ENCODE results near the gene GOLGA7B.

GOLGA7B gene
- total RNA-seq: 20.0 to 26.2 reads per million in 2 donors

DNA sequence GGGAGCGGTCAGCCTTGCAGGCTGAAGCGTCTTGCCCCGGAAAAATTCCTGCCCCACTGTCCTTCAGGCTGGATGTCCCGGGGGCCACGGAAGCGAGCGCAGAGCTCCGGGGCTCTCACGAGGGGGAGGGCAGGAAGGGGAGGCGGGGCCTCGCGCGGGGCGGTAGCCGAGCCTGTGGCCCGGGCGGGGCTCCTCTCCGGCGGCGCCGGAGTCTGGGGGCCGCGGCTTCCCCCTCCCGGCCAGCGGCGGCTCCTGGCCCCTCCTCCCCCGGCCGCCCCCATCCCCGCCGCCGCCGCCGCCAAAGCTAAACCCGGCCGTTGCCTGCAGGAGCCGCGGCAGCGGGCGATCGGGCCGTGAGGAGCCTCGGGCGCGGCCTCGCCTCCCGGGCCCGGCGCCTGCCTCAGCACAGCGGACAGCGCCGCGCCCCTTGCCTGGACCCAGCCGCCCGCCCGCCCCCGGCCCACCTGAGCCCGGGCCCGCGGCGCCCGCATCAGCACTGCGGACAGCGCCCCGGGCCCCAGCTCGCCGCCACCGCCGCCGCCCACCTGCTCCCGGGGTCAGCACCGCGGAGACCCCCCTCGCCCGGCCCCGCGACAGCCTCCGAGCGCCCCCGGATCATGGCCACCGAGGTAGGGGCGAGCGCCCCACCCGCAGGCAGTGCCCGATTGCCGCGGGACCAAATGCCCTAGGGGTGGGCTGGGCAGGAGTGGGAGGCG is at the start of gene GOLGA7B:
Gene GOLGA7B (plus strand): TSS at position 157 of the 716 bp plus-strand sequence. CDS start 461 bp downstream, at position 618.
- DNase-seq: peak; percentile 52

DNA sequence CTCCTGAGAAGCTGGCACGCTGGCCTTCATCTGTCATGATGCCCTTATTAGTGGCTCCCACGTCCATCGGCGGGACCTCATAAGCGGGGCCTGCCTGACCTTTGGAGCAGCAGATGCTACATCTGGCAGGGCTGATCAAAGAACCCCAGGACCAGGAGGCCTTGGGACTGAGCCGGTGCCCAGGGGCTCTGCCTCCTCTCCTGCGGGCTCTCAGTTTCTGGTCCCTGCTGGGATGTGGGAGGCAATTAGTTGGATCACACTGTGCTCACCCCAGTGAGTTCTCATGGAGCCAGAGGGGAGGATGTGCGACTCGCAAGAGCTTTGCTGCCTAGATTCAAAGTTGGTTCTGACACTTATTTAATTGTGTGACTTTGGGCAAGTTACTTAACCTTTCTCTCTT is 49.2 kb upstream of the GOLGA7B start:
- DNase-seq: no peak

DNA sequence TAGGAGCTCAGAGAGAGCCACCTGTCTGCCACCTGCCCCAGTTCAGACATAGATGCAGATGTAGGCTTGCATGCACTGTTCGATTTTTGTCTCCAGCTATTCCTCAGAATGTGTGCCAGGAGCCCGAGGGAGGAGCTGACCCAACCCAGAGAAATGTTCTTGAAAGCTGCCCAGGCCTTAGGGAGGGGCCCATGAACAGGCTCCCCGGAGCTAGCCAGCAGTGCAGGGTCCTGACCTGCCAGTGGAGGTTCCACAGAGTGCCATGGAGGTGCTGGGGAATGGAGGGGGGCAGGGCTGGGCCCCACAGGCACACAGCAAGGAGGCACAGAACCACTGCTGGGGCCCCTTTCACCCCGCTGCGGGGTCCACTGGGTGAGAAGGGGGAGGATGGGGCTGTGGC is 48.2 kb upstream of the GOLGA7B start:
- DNase-seq: no peak

DNA sequence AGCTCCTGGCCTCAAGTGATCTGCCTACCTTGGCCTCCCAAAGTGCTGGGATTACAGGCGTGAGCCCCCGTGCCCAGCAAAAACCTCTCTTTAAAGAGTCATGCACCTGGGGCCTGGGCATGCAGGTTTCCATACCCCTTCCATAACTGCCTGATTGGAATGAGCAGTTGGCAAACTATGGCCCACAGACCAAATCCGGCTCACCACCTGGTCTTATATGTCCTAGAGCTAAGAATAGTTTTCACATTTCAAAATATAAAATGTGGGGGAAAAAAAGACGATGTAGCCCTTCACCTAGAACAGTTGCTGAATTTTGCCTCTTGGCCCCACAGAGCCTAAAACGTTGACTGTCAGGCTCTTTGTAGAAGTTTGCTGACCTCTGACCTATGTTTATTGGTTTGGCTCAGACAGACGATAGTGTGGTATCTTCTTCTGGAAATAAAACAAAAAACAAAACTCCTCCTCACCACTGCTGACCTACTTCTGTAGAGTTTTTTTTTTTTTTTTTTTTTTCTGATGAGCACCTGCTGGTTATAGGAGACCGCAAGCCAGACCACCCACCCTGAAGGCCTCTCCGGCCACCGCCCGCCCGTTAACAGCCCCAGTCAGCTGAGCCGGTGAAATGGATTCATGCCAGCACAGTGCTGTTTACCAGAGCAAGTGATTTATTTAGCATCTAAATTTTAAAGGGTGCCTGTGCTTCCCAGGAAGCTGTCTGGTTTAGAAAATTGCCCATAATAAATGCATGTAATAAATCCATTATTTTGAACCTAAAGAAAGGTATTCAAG is 44.4 kb upstream of the GOLGA7B start:
- DNase-seq: no peak

DNA sequence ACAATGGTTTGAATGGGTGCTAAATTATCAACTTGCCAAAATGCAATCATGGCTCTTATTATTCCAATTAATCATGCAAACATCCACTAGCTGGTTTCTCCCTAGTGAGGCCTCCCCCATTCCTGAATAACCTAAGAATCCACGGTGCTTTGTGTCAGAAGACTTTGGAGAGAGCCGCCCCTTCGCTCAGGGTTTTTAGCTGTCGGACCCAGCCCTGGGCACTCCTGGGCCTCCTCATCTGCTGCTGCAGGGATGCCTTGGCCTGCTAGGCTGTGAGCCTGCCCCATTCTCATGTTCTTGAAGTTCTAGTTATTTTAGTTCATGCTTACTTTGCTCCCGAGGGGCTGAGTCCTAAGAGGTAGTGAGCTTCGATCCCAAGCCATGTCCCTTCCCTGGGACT is 43.7 kb upstream of the GOLGA7B start:
- DNase-seq: no peak

DNA sequence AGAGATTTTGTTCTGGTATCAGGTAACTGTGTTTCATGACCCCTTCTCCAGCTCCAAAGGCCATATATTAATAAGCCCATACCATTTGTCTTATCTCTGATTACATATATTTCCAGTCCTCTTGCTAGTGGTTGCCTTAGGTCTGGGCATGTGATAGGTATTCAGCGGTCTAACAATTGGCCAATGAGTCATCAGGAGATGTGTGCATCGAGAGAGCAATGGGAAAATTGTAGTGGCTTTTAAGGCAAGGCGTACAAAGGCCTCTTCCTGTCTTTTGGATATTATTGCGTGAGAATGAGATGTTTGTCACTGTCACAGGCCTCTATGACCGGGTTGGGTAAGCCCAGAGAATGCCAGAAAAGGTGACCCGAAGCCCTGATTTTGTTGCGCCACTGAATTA is 39.2 kb upstream of the GOLGA7B start:
- DNase-seq: no peak

DNA sequence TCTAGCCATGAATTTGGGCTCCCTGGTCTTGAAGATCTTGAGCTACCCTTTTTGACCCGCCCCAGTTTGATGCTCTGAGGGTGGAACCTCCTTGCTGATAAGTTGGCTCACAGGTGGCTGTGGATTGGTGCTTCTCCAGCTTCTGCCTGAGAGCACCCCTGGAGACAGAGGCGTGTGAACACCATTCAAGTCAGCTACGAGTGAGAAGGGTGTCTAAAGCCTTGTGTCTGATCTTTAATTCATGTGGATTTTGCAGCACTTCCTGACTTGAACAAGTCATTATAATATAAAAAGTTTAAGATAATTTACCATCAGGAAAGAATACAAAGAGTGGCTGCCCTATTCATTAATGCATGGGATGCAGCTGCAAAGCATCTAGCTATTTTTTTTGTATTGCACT is 37.7 kb upstream of the GOLGA7B start:
- DNase-seq: no peak

DNA sequence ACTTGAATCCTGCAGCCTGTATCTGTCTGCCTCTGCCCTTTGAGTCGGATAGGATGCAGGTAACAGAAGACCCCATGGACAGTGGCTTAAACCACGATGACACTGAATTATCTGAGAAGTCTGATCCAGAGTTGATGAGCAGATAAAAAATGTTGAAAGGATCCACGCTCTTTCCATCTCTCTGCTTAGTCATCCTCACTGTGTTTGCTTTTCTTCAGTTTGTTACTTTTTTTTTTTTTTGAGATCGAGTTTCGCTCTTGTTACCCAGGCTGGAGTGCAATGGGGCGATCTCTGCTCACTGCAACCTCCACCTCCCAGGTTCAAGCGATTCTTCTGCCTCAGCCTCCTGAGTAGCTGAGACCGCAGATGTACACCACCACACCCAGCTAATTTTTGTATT is 36.9 kb upstream of the GOLGA7B start:
- DNase-seq: no peak

DNA sequence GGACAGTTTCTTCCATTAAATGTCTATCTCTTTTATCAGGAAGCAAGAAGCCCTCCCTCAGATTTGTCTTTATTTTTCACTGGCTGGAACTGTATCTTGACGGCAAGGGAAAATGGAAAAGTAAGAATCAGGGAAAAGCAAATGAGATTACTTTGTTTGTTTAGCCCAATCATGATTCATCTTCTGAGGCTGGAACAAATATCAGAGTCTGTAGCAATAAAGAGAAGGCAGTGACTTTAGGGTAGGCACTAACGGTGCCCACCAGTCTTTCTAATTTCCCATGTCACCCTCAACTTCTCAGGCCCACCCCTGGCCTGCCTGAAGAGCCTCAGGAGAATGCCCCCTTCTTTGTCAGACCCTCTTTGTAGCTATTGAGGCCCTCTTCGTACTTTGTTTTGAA is 36.3 kb upstream of the GOLGA7B start:
- no peak for DNase-seq

DNA sequence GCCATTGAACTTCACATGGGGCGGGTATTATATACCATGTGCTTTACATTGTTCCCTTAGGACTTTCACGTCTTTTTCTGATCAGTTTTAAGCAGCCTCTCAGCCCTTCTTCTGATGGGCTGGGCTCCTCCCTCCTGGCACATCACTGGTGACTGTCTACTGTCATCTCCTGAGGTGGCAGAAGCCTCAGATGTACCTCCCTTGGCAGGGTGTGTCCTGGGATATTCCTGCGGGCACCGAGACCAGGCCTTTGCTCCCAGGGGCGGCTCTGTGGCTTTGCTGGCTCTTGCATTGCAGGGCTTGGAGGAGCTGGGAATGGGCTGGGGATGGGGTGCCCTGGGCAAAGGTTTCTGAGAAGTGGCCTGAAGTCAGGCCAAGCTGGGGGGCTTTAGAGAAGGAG is 34.6 kb upstream of the GOLGA7B start:
- DNase-seq: no peak

DNA sequence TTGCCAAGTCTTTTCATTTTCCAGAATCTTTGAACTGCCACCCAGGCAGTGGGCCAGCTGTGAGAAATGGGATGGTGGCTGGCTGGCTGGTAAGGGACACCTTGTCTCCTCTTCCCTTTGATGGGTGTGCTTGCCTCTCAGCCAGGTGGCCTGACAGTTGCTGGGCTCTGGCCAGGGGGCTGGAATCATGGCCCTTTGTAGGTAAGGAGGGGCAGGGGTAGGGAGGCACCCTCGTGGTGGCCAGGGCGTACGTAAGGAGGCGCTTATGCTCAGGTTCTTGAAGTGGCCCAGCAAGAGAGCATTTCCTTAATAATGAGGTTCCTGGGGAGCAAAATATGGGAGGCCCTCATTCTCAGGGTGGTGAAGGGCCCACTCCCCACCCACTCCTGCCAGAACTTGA is 33.0 kb upstream of the GOLGA7B start:
- DNase-seq: no peak

DNA sequence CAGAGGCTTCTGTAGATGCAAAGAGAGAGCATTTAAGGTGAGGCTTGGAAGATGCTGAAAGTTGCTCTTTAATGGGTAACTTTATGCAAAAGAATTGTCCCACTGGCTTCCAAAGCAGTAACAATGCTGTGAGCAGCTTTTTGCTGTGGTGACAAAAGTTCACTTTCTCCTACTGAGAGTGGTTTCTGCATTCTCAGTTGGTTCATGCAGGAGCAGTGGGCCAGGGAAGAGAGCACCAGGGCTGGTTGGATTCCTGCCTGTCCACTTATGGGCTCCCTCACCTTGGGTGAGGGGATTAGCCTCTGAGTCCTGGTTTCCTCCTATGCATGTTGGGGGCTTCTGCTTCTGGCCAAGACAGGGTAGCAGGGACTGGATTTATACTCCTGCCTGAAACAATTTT is 31.1 kb upstream of the GOLGA7B start:
- no peak for DNase-seq

DNA sequence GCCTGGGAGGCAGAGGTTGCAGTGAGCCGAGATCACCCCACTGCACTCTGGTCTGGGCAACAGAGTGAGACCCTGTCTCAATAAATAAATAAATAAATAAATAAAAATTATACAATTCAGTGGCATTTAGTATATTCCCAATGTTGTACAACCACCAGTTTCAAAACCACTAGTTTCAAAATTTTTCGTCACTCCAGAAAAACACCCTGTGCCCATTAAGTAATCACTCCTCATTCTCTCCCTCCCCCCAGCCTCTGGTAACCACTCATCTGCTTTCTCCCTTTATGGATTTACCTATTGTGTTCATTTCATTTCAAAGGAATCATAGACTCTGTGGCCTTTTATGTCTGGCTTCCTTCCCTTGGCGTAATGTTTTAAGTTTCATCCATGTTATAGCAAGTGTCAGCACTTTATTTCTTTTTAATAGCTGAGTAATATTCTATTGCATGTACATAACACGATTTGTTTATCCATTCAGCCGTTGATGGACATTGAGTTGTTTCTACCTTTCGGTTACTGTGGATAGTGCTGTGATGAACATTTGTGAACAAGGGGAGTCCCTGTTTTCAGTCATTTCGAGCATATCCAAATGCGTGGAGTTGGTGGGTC is 29.4 kb upstream of the GOLGA7B start:
- DNase-seq: no peak

DNA sequence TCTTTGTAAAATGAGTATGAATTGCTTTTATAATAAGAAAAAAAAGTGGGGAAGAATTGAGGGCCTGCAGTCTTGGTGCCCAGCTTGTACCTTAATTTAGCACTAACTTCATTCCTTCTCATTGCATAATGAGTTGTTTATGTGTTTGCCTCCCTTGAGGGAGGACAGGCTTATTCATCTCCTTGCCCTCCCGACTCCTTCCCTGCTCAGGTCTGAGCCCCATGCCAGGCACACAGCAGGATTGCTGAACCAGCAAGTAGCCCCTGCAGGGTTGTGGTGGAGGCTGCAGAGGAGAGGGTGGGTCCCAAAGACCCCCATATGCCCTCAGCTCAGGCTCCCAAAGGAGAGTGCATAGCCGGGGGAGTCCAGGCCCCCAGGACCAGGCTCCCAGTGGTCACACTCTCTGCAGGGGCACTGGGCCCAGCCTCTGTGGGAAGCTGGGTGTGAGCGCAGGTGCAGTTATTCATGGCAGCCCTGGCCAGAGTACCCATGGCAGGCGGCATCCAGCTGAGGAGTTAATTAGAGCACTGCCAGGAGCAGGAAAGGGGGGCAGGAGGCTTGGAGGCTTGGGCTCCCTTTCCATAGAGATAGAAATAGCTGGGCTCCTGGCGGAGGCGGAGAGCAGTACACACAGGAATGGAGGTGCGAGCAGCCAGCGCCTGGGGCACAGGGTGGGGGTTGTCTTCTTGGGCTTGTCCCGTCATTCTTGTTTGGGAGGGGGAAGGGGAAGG is 28.2 kb upstream of the GOLGA7B start:
- no peak for DNase-seq

DNA sequence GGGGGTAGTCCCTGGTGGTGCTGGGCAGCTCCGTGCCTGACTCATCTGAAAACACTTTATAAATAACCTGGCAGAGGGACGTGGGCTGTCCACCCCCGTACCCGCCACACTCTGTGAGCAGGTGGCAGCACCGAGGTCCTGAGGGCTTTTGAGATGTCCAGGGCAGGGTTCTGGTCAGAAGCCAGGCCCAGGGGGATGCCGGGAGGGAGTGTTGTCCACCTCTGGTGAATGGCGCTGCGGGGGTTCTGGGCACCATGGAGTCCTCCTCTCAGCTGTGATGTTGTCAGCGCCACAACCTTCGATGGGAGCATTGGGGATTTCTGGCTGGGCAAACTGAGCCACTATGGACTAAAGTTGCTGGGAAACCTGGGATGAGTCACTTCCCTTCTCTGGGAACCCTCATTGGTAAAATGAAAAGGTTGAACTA is 27.4 kb upstream of the GOLGA7B start:
- no peak for DNase-seq

DNA sequence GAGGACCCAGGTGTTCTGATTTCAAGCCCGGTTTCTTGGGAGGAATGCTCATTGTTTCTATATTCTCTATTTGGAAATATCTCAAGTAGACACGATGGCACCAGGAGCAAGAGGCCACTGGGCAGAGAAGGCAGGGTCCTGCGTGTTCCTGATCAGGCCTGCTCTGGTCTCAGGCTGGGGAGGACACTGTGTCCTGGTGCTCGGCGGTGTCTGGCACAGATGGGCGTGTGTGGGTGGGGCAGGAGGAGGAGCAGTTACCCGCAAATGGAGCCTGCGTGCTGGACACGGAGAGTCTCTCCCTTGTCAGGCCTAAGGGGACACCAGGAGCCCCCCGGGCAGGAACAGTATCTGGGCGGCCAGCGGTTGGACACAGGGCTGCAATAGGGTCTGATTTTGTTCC is 25.9 kb upstream of the GOLGA7B start:
- DNase-seq: no peak

DNA sequence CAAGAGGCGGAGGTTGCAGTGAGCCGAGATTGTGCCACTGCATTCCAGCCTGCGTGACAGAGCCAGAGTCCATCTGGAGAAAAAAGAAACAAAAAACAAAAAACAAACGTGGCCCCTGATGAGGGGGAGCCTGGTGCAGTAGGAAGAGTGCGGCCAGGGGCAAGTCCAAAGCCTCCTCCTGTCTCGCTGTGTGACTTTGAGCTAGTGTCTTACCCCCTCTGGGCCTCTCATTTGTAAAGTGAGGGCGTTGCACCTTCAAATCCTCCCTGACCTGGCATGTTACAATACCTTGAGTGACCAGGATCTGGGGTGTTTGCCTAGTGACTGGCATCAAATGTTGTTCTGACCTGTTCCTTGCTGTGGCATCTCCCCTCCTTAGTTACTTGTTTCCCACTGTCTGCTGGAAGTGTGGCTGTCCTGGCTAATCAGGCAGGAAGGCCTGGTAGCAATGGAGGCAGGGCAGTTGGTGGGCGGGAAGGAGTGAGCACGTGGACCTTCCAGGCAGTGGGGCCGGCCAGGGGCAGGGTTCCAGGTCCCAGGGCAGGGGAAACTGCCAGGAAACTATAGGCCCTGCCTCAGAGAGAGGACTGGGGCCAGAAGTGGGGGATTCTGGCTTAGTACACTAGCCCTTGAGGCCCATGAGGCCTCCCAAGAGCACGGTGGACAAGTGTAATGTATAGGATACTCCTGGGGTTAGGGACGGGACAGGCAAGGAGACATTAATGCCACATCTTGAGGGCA is 24.5 kb upstream of the GOLGA7B start:
- DNase-seq: no peak

DNA sequence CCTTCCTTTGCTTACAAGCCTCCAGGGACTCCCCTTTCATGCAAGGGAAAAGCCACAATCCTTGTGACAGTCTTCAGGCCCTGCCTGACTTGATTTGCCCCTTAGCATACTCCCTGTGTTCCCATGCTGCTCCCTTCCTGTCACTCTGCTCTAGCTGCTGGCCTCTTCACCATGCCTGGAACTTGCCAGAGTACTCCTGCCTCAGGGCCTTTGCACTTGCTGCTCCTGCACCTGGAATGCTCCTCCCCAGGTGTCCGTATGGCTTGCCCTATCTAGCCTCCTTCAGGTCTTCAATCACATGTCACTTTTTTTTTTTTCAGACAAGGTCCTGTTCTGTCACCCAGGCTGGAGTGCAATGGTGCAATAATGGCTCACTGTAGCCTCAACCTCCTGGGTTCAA is 22.8 kb upstream of the GOLGA7B start:
- DNase-seq: no peak

DNA sequence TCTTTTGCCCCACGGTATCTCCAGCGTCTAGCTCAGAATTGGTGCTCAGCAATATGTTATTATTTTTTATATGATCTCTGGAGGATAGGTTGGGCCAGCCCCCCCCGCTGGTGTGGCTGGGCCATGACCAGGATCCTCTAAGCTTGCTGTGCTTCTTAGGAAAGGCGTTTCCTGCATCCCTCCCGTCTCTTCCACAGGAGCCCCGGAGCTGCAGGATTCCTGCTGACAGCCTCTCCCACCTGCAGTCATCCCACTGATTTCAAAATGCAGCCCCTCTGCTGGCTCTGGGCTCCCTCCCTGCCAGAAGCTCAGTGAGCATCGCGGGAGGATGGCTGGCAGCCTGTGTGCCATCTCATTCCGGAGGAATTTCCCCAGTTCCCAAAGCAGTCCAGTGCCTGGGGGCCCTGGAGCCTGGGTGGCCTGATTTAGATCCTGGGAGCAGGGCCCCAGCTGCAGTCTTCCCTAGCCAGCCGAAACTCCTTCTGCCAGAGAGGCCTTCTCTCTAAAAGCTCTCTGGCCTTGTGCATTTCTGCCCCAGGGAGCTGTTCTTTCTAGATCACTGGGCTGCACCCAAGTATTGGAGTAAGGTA is 21.8 kb upstream of the GOLGA7B start:
- no peak for DNase-seq

DNA sequence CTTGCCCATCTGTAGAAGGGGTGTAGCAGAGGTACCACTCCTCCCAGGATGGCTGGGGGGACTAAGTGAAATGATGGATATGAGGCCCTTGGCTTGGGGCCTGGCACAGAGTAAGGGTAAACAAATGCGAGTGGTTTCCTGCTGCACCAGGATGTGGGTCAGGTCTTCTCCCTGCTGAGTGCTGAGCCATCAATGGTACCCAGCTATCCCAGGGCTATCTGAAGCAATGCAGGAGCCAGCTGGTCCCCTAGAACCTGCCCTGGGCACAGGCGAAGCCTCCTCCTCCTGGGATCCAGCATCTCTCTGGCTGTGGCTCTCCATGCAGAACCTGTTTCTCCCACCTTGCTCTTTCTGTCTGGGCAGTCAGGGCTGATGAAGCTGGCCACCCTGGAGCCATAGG is 20.9 kb upstream of the GOLGA7B start:
- DNase-seq: no peak

DNA sequence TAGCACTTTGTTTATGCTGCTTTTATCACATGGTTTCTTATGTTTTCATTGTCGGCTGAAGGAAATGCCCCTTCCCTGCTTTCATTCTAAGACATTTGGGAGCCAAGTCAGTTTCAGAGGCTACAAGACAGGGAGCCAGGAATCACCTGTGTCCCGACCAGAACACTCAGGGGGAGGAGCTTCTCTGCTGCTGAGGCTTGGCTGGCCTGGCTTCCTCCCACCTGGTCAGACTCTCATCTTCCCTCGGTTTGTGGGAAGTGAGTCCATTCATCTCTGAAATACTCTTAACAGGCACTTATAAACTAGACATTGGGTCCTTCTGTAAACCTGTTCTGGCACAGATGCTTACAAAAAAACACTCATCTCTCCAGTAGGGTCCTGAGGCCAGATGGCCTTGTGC is 19.6 kb upstream of the GOLGA7B start:
- DNase-seq: no peak

DNA sequence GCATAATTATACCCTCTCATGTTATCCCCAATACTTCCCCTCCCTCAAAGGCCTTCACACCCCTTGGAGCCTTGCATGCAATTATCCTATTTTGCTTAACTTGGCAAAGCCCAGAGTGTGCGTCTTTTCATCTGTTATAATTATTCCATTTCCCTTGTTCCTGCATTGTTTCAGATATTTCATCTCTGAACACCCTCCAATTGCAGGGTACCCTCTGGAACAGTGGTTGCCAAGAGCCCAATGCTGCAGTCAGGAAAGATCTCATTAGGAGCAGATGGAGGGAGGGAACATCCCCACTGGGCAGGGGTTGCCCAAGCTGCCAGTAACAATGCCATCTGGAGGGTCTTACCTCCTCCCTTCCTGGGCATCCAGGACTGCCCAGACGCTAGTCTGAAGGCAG is 18.4 kb upstream of the GOLGA7B start:
- DNase-seq: no peak

Data from T-helper 9 cell (primary cell).